Neural cell (in vitro differentiated cells): ENCODE data around the gene TBRG1. TPM values are rescaled to one million over a fixed set of nuclear protein-coding genes. Genes with fewer than 3 reads are reported as not detected.

ENCODE experiments used
- H2AFZ ChIP-seq: fragments of 200-600, 300-800 bp; sonication (generic), shearing (Covaris generic); 2 replicates; pipeline ENCODE4 v1.6.0; 2014; ENCODE audit warnings: low read depth, mild to moderate bottlenecking, antibody characterized with exemption, low read length, moderate library complexity
- H3F3A ChIP-seq: fragments of 200-600 bp; shearing (Covaris generic); 2 replicates; pipeline ENCODE4 v1.6.1; 2016; ENCODE audit warnings: mild to moderate bottlenecking, moderate library complexity, mixed read lengths, antibody characterized with exemption, low read length; ENCODE audit not compliant: insufficient read depth, poor library complexity, severe bottlenecking
- H3K27ac ChIP-seq: fragments of 200-600, 300-800 bp; sonication (generic), shearing (Covaris generic); 2 replicates; pipeline ENCODE4 v1.5.1; 2014; ENCODE audit warnings: mild to moderate bottlenecking, low read length, moderate library complexity
- H3K27me3 ChIP-seq: fragments of 300-800, 200-600 bp; sonication (generic), shearing (Covaris generic); 2 replicates; pipeline ENCODE4 v1.6.0; 2014; ENCODE audit warnings: mild to moderate bottlenecking, low read depth, low read length, moderate library complexity; ENCODE audit not compliant: insufficient read depth
- H3K36me3 ChIP-seq: fragments of 300-800, 200-600 bp; sonication (generic), shearing (Covaris generic); 2 replicates; pipeline ENCODE4 v1.5.1; 2014; ENCODE audit warnings: mild to moderate bottlenecking, antibody characterized with exemption, low read length, moderate library complexity; ENCODE audit not compliant: insufficient read depth
- H3K4me2 ChIP-seq: fragments of 300-800, 200-600 bp; sonication (generic), shearing (Covaris generic); 2 replicates; pipeline ENCODE4 v1.6.0; 2014; ENCODE audit warnings: mild to moderate bottlenecking, low read length
- H3K4me3 ChIP-seq: fragments of 300-800, 200-600 bp; sonication (generic), shearing (Covaris generic); 2 replicates; pipeline ENCODE4 v1.5.1; 2014; ENCODE audit warnings: mild to moderate bottlenecking, low read length, moderate library complexity
- H3K79me2 ChIP-seq: fragments of 200-600 bp; shearing (Covaris generic); replicated peaks from 2 replicates; pipeline ENCODE4 v1.6.0; 2014; ENCODE audit warnings: mild to moderate bottlenecking, low read length, moderate library complexity; ENCODE audit not compliant: insufficient read depth
- H3K9ac ChIP-seq: fragments of 300-800, 200-600 bp; sonication (generic), shearing (Covaris generic); 2 replicates; pipeline ENCODE4 v1.6.1; 2016; ENCODE audit warnings: mild to moderate bottlenecking, low read length, mixed read lengths
- H3K9me2 ChIP-seq: fragments of 200-600 bp; shearing (Covaris generic); 2 replicates; pipeline ENCODE4 v1.6.1; 2016; ENCODE audit warnings: mild to moderate bottlenecking, low read length, mixed read lengths; ENCODE audit not compliant: insufficient read depth
- H3K9me3 ChIP-seq: fragments of 200-600, 300-800 bp; sonication (generic), shearing (Covaris generic); 2 replicates; pipeline ENCODE4 v1.6.1; 2016; ENCODE audit warnings: mild to moderate bottlenecking, mixed run types, low read length, moderate library complexity, mixed read lengths
- H4K20me1 ChIP-seq: fragments of 200-600 bp; shearing (Covaris generic); 2 replicates; pipeline ENCODE4 v1.6.1; 2016; ENCODE audit warnings: mild to moderate bottlenecking, mixed run types; ENCODE audit not compliant: insufficient read depth
- CTCF ChIP-seq: fragments of 450-650 bp; IDR thresholded peaks from 2 replicates; pipeline ENCODE4 v1.5.1; 2014; ENCODE audit warnings: antibody characterized with exemption, mild to moderate bottlenecking, moderate library complexity; ENCODE audit not compliant: poor library complexity, severe bottlenecking
- EP300 ChIP-seq: fragments of 450-650 bp; conservative IDR thresholded peaks from 2 replicates; pipeline ENCODE4 v1.6.1; 2014; ENCODE audit warnings: antibody characterized with exemption, mild to moderate bottlenecking, moderate library complexity; ENCODE audit not compliant: poor library complexity, severe bottlenecking
- EZH2 ChIP-seq: fragments of 200-600, 300-800 bp; shearing (Covaris generic), sonication (generic); IDR thresholded peaks from 2 replicates; pipeline ENCODE4 v1.6.1; 2014; ENCODE audit warnings: antibody characterized with exemption, low read length, borderline replicate concordance, mild to moderate bottlenecking; ENCODE audit not compliant: insufficient read depth, poor library complexity, severe bottlenecking
- MXI1 ChIP-seq: fragments of 450-650 bp; conservative IDR thresholded peaks from 2 replicates; pipeline ENCODE4 v1.6.1; 2014; ENCODE audit warnings: antibody characterized with exemption, mild to moderate bottlenecking; ENCODE audit not compliant: poor library complexity, severe bottlenecking
- POLR2AphosphoS5 ChIP-seq: IDR thresholded peaks from 2 replicates; pipeline ENCODE4 v1.6.1; 2012
- RAD21 ChIP-seq: fragments of 450-650 bp; conservative IDR thresholded peaks from 2 replicates; pipeline ENCODE4 v1.6.1; 2014; ENCODE audit warnings: antibody characterized with exemption, mild to moderate bottlenecking, moderate library complexity
- REST ChIP-seq: IDR thresholded peaks from 2 replicates; pipeline ENCODE4 v1.6.1; 2012; ENCODE audit warnings: borderline replicate concordance
- SMC3 ChIP-seq: fragments of 450-650 bp; conservative IDR thresholded peaks from 2 replicates; pipeline ENCODE4 v1.6.1; 2014; ENCODE audit warnings: antibody characterized with exemption, mild to moderate bottlenecking, moderate library complexity; ENCODE audit not compliant: poor library complexity
- TAF1 ChIP-seq: IDR thresholded peaks from 2 replicates; pipeline ENCODE4 v1.6.1; 2012; ENCODE audit warnings: low read depth
- polyA plus RNA-seq: library from polyadenylated mRNA; depleted of rRNA; stranded (reverse); fragments of >200 nt; gene quantifications from 2 replicates; pipeline ENCODE4 v1.2.3, GENCODE V29; 2014

The TBRG1 gene
- polyA plus RNA-seq, 1 donor from 2014 or later, result 83.2 TPM

DNA sequence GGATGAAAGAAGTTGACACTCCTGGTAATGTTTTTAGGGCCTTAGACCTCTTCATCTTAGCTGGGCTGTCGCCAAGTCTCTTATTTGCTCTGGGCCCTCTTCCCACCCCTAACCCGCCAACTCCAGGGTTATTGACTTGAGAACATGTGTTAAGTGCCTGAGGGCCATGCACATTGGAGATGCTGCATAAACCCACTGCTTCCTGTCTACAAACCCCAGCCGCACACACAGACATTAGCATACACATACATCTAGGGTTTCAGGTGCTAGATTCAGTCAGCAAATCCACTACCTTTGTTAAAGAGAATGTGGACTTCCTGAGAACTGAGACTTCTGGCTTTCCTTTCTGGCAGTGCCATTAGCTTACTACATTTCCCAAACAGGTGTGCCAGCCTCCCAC lies 10.6 kb upstream of the TBRG1 start:
- H3F3A ChIP-seq, result no peaks in the 10 kb centered on the region
- no peak overlapping the region for H2AFZ ChIP-seq
- H3K36me3 ChIP-seq, result no peaks in the 10 kb centered on the region
- H3K4me2 ChIP-seq, result no peak overlapping the region
- H3K27me3 ChIP-seq, result no peaks in the 10 kb centered on the region
- no peak for TF ChIP-seq CTCF
- TF ChIP-seq TAF1, result no peak
- no peak for TF ChIP-seq RAD21
- no peak for TF ChIP-seq MXI1
- no peak for TF ChIP-seq SMC3
- TF ChIP-seq EP300, result no peak
- no peaks in the 10 kb centered on the region for H3K79me2 ChIP-seq
- H3K27ac ChIP-seq, result no peak overlapping the region
- H3K9me2 ChIP-seq, result no peaks in the 10 kb centered on the region
- H4K20me1 ChIP-seq, result no peaks in the 10 kb centered on the region
- no peak overlapping the region for H3K9ac ChIP-seq
- no peaks in the 10 kb centered on the region for H3K9me3 ChIP-seq
- no peak overlapping the region for H3K4me3 ChIP-seq

- Histone ChIP-seq H3K4me2 (no peak overlapping the region), H3K9me3 (no peaks in the 10 kb centered on the region), H3K36me3 (no peaks in the 10 kb centered on the region), H3K4me3 (no peak overlapping the region), H3K27ac (no peak overlapping the region), H4K20me1 (no peaks in the 10 kb centered on the region), H3K27me3 (no peaks in the 10 kb centered on the region), H2AFZ (no peak overlapping the region), H3K79me2 (no peaks in the 10 kb centered on the region), H3K9ac (no peak overlapping the region), H3K9me2 (no peaks in the 10 kb centered on the region), H3F3A (no peaks in the 10 kb centered on the region)
- no peak for TF ChIP-seq TAF1
- TF ChIP-seq EP300, result no peak
- no peak for TF ChIP-seq EZH2
- TF ChIP-seq RAD21, result no peak
- no peak for TF ChIP-seq CTCF
- TF ChIP-seq SMC3, result no peak
- no peak for TF ChIP-seq POLR2AphosphoS5
- no peak for TF ChIP-seq REST
- no peak for TF ChIP-seq MXI1
Observed at GRCh38 chr11:124612567-124613246, 10.0 kb upstream of the TBRG1 start.
